CD14-positive monocyte (primary cell): ENCODE results near the gene AFF1. TPM values are rescaled to one million over a fixed set of nuclear protein-coding genes. Genes with fewer than 3 reads are reported as not detected.

ENCODE experiments used
- DNase-seq, 3 donors: peaks; one replicate each; pipeline ENCODE4 v3.0.0-alpha.2; 2011 to 2022
- H2AFZ ChIP-seq: 2 replicates; pipeline ENCODE4 v1.6.0; 2012; ENCODE audit warnings: mild to moderate bottlenecking, low read depth, low read length, inconsistent platforms; ENCODE audit not compliant: insufficient read depth, poor library complexity, severe bottlenecking
- H3K27ac ChIP-seq, 2 donors: 1 replicate in 1 of 2; 2 replicates in 1 of 2; pipeline ENCODE4 v1.5.1; 2012 to 2013; ENCODE audit warnings: low read length in 2 of 2, control low read depth in 1 of 2, inconsistent platforms in 1 of 2, low read depth in 1 of 2, mild to moderate bottlenecking in 1 of 2
- H3K27me3 ChIP-seq, 2 donors: one replicate each; pipeline versions ENCODE4 v1.6.0 to v1.6.1; 2011 to 2013; ENCODE audit warnings: low read length in 2 of 2; ENCODE audit not compliant: control insufficient read depth in 2 of 2, insufficient read depth in 2 of 2
- H3K36me3 ChIP-seq, 2 donors: replicated peaks in 1 of 2; 1 replicate in 1 of 2; 2 replicates in 1 of 2; pipeline versions ENCODE4 v1.5.1 to v1.6.1; 2012 to 2013; ENCODE audit warnings: low read length in 2 of 2, control low read depth in 1 of 2, inconsistent platforms in 1 of 2, mild to moderate bottlenecking in 1 of 2; ENCODE audit not compliant: insufficient read depth in 2 of 2, control insufficient read depth in 1 of 2
- H3K4me1 ChIP-seq, 2 donors: 1 replicate in 1 of 2; 2 replicates in 1 of 2; pipeline versions ENCODE4 v1.5.1 to v1.6.1; 2012 to 2013; ENCODE audit warnings: low read length in 2 of 2, control low read depth in 1 of 2, inconsistent platforms in 1 of 2, mild to moderate bottlenecking in 1 of 2, moderate library complexity in 1 of 2; ENCODE audit not compliant: insufficient read depth in 2 of 2, control insufficient read depth in 1 of 2
- H3K4me2 ChIP-seq: replicated peaks from 2 replicates; pipeline ENCODE3; 2012; ENCODE audit warnings: low read length, moderate library complexity, mild to moderate bottlenecking; ENCODE audit not compliant: poor library complexity, severe bottlenecking; ENCODE audit errors: extremely low read depth
- H3K4me3 ChIP-seq, 3 experiments: fragments of 200-600 bp in 1 of 3; sonication (generic) in 1 of 3; replicated peaks in 1 of 3; 1 replicate in 2 of 3; 2 replicates in 1 of 3; pipeline ENCODE4 v1.5.1; 2011 to 2013; ENCODE audit warnings: low read length in 3 of 3, mild to moderate bottlenecking in 3 of 3, control low read depth in 2 of 3, low read depth in 2 of 3, inconsistent platforms in 1 of 3, moderate library complexity in 1 of 3
- H3K79me2 ChIP-seq: 2 replicates; pipeline ENCODE4 v1.6.0; 2012; ENCODE audit warnings: mild to moderate bottlenecking, control low read depth, inconsistent platforms, low read length, moderate library complexity; ENCODE audit not compliant: insufficient read depth
- H3K9ac ChIP-seq: 2 replicates; pipeline ENCODE4 v1.6.0; 2017; ENCODE audit warnings: low read length, mild to moderate bottlenecking; ENCODE audit not compliant: insufficient read depth, poor library complexity, severe bottlenecking
- H3K9me3 ChIP-seq, 2 donors: replicated peaks in 1 of 2; 1 replicate in 1 of 2; 2 replicates in 1 of 2; pipeline versions ENCODE4 v1.5.1 to v1.6.1; 2012 to 2013; ENCODE audit warnings: low read length in 2 of 2, control low read depth in 1 of 2; ENCODE audit not compliant: control insufficient read depth in 1 of 2, insufficient read depth in 1 of 2
- H4K20me1 ChIP-seq: 2 replicates; pipeline ENCODE4 v1.6.0; 2012; ENCODE audit warnings: mild to moderate bottlenecking, low read length, control low read depth, moderate library complexity; ENCODE audit not compliant: insufficient read depth
- H3K27ac Mint-ChIP-seq, 7 donors: one replicate each; pipeline ENCODE4 v1.8.0; 2020; ENCODE audit warnings: mild to moderate bottlenecking in 7 of 7, mixed read lengths in 7 of 7, moderate library complexity in 6 of 7, inconsistent platforms in 2 of 7
- H3K27me3 Mint-ChIP-seq, 3 donors: one replicate each; pipeline ENCODE4 v1.8.0; 2021 to 2022; ENCODE audit warnings: low read depth in 3 of 3, mild to moderate bottlenecking in 3 of 3, mixed read lengths in 3 of 3, moderate library complexity in 3 of 3, inconsistent platforms in 1 of 3
- H3K36me3 Mint-ChIP-seq, 2 donors: one replicate each; pipeline ENCODE4 v1.8.0; 2020; ENCODE audit warnings: mixed read lengths in 2 of 2, inconsistent platforms in 1 of 2, mild to moderate bottlenecking in 1 of 2
- H3K4me1 Mint-ChIP-seq: one replicate; pipeline ENCODE4 v1.8.0; 2020; ENCODE audit warnings: mild to moderate bottlenecking, mixed read lengths
- H3K4me3 Mint-ChIP-seq, 2 donors: one replicate each; pipeline ENCODE4 v1.8.0; 2020; ENCODE audit warnings: mild to moderate bottlenecking in 2 of 2, mixed read lengths in 2 of 2, moderate library complexity in 1 of 2
- H3K9me3 Mint-ChIP-seq, 7 donors: one replicate each; pipeline ENCODE4 v1.8.0; 2020 to 2022; ENCODE audit warnings: mixed read lengths in 7 of 7, mild to moderate bottlenecking in 6 of 7, moderate library complexity in 6 of 7, inconsistent platforms in 2 of 7
- CTCF ChIP-seq: fragments of 200-600 bp; IDR thresholded peaks from one replicate; pipeline ENCODE4 v1.8.0; 2022; ENCODE audit warnings: antibody characterized with exemption, mild to moderate bottlenecking
- WGBS: methylation state at CpG from one replicate; pipeline ENCODE4 v1.1.5; 2013; ENCODE audit warnings: missing lambda C conversion rate; ENCODE audit not compliant: insufficient coverage; 5-methylcytosine and 5-hydroxymethylcytosine counted together
- intact Hi-C, 2 donors: fragments of 100-400 bp; cut with micrococcal nuclease; formaldehyde crosslinking; loops; one replicate each; pipeline versions ENCODE4 v1.15.0 to v1.15.1; 2023
- polyA plus RNA-seq, 3 donors: library from polyadenylated mRNA; depleted of rRNA in 1 of 3; unstranded in 2 of 3; stranded (reverse) in 1 of 3; fragments of 300-500 nt in 2 of 3; fragments of >200 nt in 1 of 3; fragmentation: Illumina TruSeq in 2 of 3; gene quantifications; 1 replicate in 2 of 3; 2 replicates in 1 of 3; pipeline ENCODE4 v1.2.3, GENCODE V29; 2012 to 2021

Gene AFF1
- polyA plus RNA-seq, 3 donors: 7.5 to 20.9 (median 16.3) TPM

GRCh38 chr4:87092389-87093141 lies 157.8 kb downstream of the AFF1 start:
- Mint-ChIP-seq H3K4me3 (no peak overlapping the region), H3K27me3 (no peaks in the 10 kb centered on the region), H3K27ac (peak overlapping the region; percentile 1 to 84 (median 77)), H3K36me3 (peaks cover 39 to 57% of the 10 kb centered on the region in 2 donors), H3K4me1 (peaks cover 27% of the 10 kb centered on the region), H3K9me3 (no peaks in the 10 kb centered on the region)
- H3K27ac ChIP-seq: peak overlapping the region in 1 of 2 donors; percentile 42
- H3K4me2 ChIP-seq: no peak overlapping the region
- peaks cover 15 to 51% of the 10 kb centered on the region in 2 donors for H3K36me3 ChIP-seq
- no peak for TF ChIP-seq CTCF
- H3K79me2 ChIP-seq: peaks cover 13% of the 10 kb centered on the region
- intact Hi-C loops: loop anchor here in 1 of 2 donors (5.0 to 10.0 kb wide), 2 partner anchors 88 to 170 kb away; no protein-coding TSS in a partner anchor
- H3K9ac ChIP-seq: no peak overlapping the region
- no peaks in the 10 kb centered on the region for H3K9me3 ChIP-seq
- no peak overlapping the region for H3K4me3 ChIP-seq
- peak in 2 of 3 donors; percentile 20 to 21 for DNase-seq
- WGBS: 0% methylated on average over 2 of the region's 4 CpGs
- H3K4me1 ChIP-seq: peaks cover 7 to 19% of the 10 kb centered on the region in 2 donors
- H4K20me1 ChIP-seq: peaks cover 10% of the 10 kb centered on the region
- no peaks in the 10 kb centered on the region for H3K27me3 ChIP-seq
- no peak overlapping the region for H2AFZ ChIP-seq

- Histone ChIP-seq H3K79me2 (peaks cover 7% of the 10 kb centered on the region), H2AFZ (no peak overlapping the region), H3K9me3 (no peaks in the 10 kb centered on the region), H3K27me3 (no peaks in the 10 kb centered on the region), H3K4me2 (no peak overlapping the region), H3K36me3 (peaks cover 15 to 51% of the 10 kb centered on the region in 2 donors), H3K9ac (no peak overlapping the region), H3K27ac (peak overlapping the region in 1 of 2 donors; percentile 42), H4K20me1 (peaks cover 6% of the 10 kb centered on the region), H3K4me1 (peaks cover 7 to 19% of the 10 kb centered on the region in 2 donors), H3K4me3 (no peak overlapping the region)
- no peaks in the 10 kb centered on the region for H3K9me3 Mint-ChIP-seq
- intact Hi-C loops: loop anchor here (2.0 to 10.0 kb wide), 3 partner anchors 89 to 173 kb away; no protein-coding TSS in a partner anchor
- 23% methylated on average over 4 of the region's 4 CpGs for WGBS
- H3K27ac Mint-ChIP-seq: peak overlapping the region; percentile 20 to 84 (median 77)
- H3K4me3 Mint-ChIP-seq: no peak overlapping the region
- no peaks in the 10 kb centered on the region for H3K27me3 Mint-ChIP-seq
- H3K36me3 Mint-ChIP-seq: peaks cover 40 to 62% of the 10 kb centered on the region in 2 donors
- peak; percentile 80 for TF ChIP-seq CTCF
- DNase-seq: peak; percentile 18 to 45 (median 44)
- peaks cover 21% of the 10 kb centered on the region for H3K4me1 Mint-ChIP-seq
These were observed 158.8 kb downstream of the AFF1 start for GRCh38 chr4:87093443-87094123.
